SK-N-SH (cell line): ENCODE data around the gene TKT. TPM values are rescaled to one million over a fixed set of nuclear protein-coding genes. Genes with fewer than 3 reads are reported as not detected.

Experiments
- CTCF ChIA-PET: fragments of 300-600, 350-600 bp; formaldehyde crosslinking; extraction: SDS; loops from one replicate; lab custom pipeline; 2021; lab: Yijun Ruan, JAX
- POLR2A ChIA-PET: fragments of 350-600 bp; sonication (Branson Sonifier 250); formaldehyde crosslinking; extraction: SDS; loops from one replicate; lab custom pipeline; 2020; ENCODE audit warnings: antibody characterized with exemption, inconsistent platforms; lab: Yijun Ruan, JAX
- DNase-seq: peaks from one replicate; pipeline ENCODE4 v3.0.0; 2012
- H2AFZ ChIP-seq: fragments of 200-600 bp; sonication (generic); 2 replicates; pipeline ENCODE4 v1.8.1; 2016; ENCODE audit warnings: antibody characterized with exemption, mild to moderate bottlenecking, low read depth
- H3F3A ChIP-seq: fragments of 200-600 bp; sonication (generic); replicated peaks from 2 replicates; pipeline ENCODE3; 2016; ENCODE audit warnings: antibody characterized with exemption, mild to moderate bottlenecking; ENCODE audit not compliant: insufficient read depth
- H3K27ac ChIP-seq, 2 experiments: fragments of 200-500 bp in 1 of 2; fragments of 200-600 bp in 1 of 2; sonication (Bioruptor generic) in 1 of 2; sonication (generic), shearing (Covaris generic) in 1 of 2; 2 replicates each; pipeline versions ENCODE4 v1.5.1 to v1.6.1; 2014 to 2016; ENCODE audit warnings: low read depth in 2 of 2, inconsistent platforms in 1 of 2, low read length in 1 of 2, mild to moderate bottlenecking in 1 of 2, mixed read lengths in 1 of 2
- H3K27me3 ChIP-seq: fragments of 200-600 bp; sonication (generic), shearing (Covaris generic); 2 replicates; pipeline ENCODE4 v1.6.1; 2016; ENCODE audit warnings: mixed run types; ENCODE audit not compliant: insufficient read depth
- H3K36me3 ChIP-seq, 2 experiments: fragments of 200-500 bp in 1 of 2; fragments of 200-600 bp in 1 of 2; sonication (Bioruptor generic) in 1 of 2; sonication (generic) in 1 of 2; replicated peaks in 1 of 2; 2 replicates each; pipeline versions ENCODE3 to v1.5.1; 2014 to 2016; ENCODE audit warnings: low read length in 1 of 2, mild to moderate bottlenecking in 1 of 2; ENCODE audit not compliant: insufficient read depth in 2 of 2, control insufficient read depth in 1 of 2
- H3K4me1 ChIP-seq, 2 experiments: fragments of 200-500 bp in 1 of 2; fragments of 200-600 bp in 1 of 2; sonication (Bioruptor generic) in 1 of 2; sonication (generic), shearing (Covaris generic) in 1 of 2; 2 replicates each; pipeline versions ENCODE4 v1.5.1 to v1.6.1; 2014 to 2016; ENCODE audit warnings: low read depth in 1 of 2, low read length in 1 of 2, mixed run types in 1 of 2; ENCODE audit not compliant: insufficient read depth in 2 of 2, control insufficient read depth in 1 of 2
- H3K4me2 ChIP-seq: fragments of 200-600 bp; sonication (generic), shearing (Covaris generic); 2 replicates; pipeline ENCODE4 v1.6.1; 2017; ENCODE audit warnings: mixed run types
- H3K4me3 ChIP-seq, 2 experiments: fragments of 200-500 bp in 1 of 2; fragments of 200-600 bp in 1 of 2; sonication (Bioruptor generic) in 1 of 2; sonication (generic), shearing (Covaris generic) in 1 of 2; 2 replicates each; pipeline versions ENCODE4 v1.5.1 to v1.8.1; 2014 to 2016; ENCODE audit warnings: low read depth in 2 of 2, inconsistent platforms in 1 of 2, low read length in 1 of 2, mild to moderate bottlenecking in 1 of 2, mixed read lengths in 1 of 2, moderate library complexity in 1 of 2
- H3K79me2 ChIP-seq: fragments of 200-600 bp; sonication (generic); 2 replicates; pipeline ENCODE4 v1.8.1; 2017; ENCODE audit warnings: mild to moderate bottlenecking; ENCODE audit not compliant: insufficient read depth
- H3K9ac ChIP-seq: fragments of 200-600 bp; sonication (generic); 2 replicates; pipeline ENCODE4 v1.6.1; 2017; ENCODE audit warnings: mixed run types
- H3K9me2 ChIP-seq: fragments of 200-600 bp; sonication (generic); 2 replicates; pipeline ENCODE4 v1.6.1; 2017; ENCODE audit warnings: mixed run types
- H3K9me3 ChIP-seq: fragments of 200-600 bp; sonication (generic); 2 replicates; pipeline ENCODE4 v1.6.1; 2017; ENCODE audit warnings: mixed run types, mild to moderate bottlenecking, moderate library complexity
- H4K20me1 ChIP-seq: fragments of 200-600 bp; sonication (generic); 2 replicates; pipeline ENCODE4 v1.6.1; 2017; ENCODE audit warnings: mild to moderate bottlenecking, mixed run types; ENCODE audit not compliant: insufficient read depth
- ELF1 ChIP-seq: IDR thresholded peaks from 2 replicates; pipeline ENCODE4 v1.4.0; 2012
- EZH2phosphoT487 ChIP-seq: fragments of 200-600 bp; sonication (generic); IDR thresholded peaks from 2 replicates; pipeline ENCODE4 v1.6.1; 2017; ENCODE audit warnings: low read depth, mixed run types, mild to moderate bottlenecking, antibody characterized with exemption, moderate library complexity, borderline replicate concordance
- FOSL2 ChIP-seq: IDR thresholded peaks from 2 replicates; pipeline ENCODE4 v1.4.0; 2012; ENCODE audit warnings: low read depth, mild to moderate bottlenecking, moderate library complexity, borderline replicate concordance
- GABPA ChIP-seq: IDR thresholded peaks from 2 replicates; pipeline ENCODE4 v1.4.0; 2012; ENCODE audit warnings: low read depth, mild to moderate bottlenecking
- GATA2 ChIP-seq: sonication (generic); formaldehyde crosslinking; IDR thresholded peaks from 2 replicates; pipeline ENCODE4 v1.5.0; 2020; ENCODE audit warnings: mild to moderate bottlenecking, missing genetic modification reagents
- MEF2A ChIP-seq: IDR thresholded peaks from 2 replicates; pipeline ENCODE4 v1.4.0; 2012; ENCODE audit warnings: low read depth, borderline replicate concordance
- MXI1 ChIP-seq: IDR thresholded peaks from 2 replicates; pipeline ENCODE4 v1.6.1; 2012; ENCODE audit warnings: mild to moderate bottlenecking, low read depth, low read length, improper control_type of control experiment
- NRF1 ChIP-seq: IDR thresholded peaks from 2 replicates; pipeline ENCODE4 v1.6.1; 2012; ENCODE audit warnings: low read depth, mild to moderate bottlenecking, low read length
- RAD21 ChIP-seq: IDR thresholded peaks from 2 replicates; pipeline ENCODE4 v1.6.1; 2012; ENCODE audit warnings: mild to moderate bottlenecking, low read length
- RCOR1 ChIP-seq: fragments of 150-350 bp; IDR thresholded peaks from 2 replicates; pipeline ENCODE4 v1.6.1; 2017; ENCODE audit warnings: antibody characterized with exemption, low read length
- SIN3A ChIP-seq: IDR thresholded peaks from 2 replicates; pipeline ENCODE4 v1.6.1; 2012; ENCODE audit warnings: low read depth, mild to moderate bottlenecking, low read length, moderate library complexity, borderline replicate concordance
- SMC3 ChIP-seq: IDR thresholded peaks from 2 replicates; pipeline ENCODE4 v1.6.1; 2012; ENCODE audit warnings: low read depth, low read length, improper control_type of control experiment
- WGBS: methylation state at CpG from one replicate; pipeline ENCODE4 v1.1.6; 2017; ENCODE audit warnings: low lambda C conversion rate; 5-methylcytosine and 5-hydroxymethylcytosine counted together
- polyA plus RNA-seq, 3 experiments: library from polyadenylated mRNA; depleted of rRNA; stranded (reverse); fragments of >200 nt; gene quantifications; 2 replicates each; pipeline ENCODE4 v1.2.3, GENCODE V29; 2012
- TF ChIP-seq, protein P1 (sequence below): fragments of 150-350 bp; IDR thresholded peaks from 2 replicates; pipeline ENCODE4 v1.6.1; 2017; ENCODE audit warnings: antibody characterized with exemption, low read length, low read depth, borderline replicate concordance
- TF ChIP-seq, protein P2 (sequence below): IDR thresholded peaks from 2 replicates; pipeline ENCODE4 v1.6.1; 2012; ENCODE audit warnings: mild to moderate bottlenecking, low read depth, low read length, moderate library complexity
- TF ChIP-seq, protein P3 (sequence below): IDR thresholded peaks from 2 replicates; pipeline ENCODE4 v1.4.0; 2012; ENCODE audit warnings: low read depth, borderline replicate concordance
- TF ChIP-seq, protein P4 (sequence below): IDR thresholded peaks from 2 replicates; pipeline ENCODE4; 2012

TKT gene
- polyA plus RNA-seq, 1 of the 3 experiments (the other 2 are of a cell fraction): 144 TPM

DNA sequence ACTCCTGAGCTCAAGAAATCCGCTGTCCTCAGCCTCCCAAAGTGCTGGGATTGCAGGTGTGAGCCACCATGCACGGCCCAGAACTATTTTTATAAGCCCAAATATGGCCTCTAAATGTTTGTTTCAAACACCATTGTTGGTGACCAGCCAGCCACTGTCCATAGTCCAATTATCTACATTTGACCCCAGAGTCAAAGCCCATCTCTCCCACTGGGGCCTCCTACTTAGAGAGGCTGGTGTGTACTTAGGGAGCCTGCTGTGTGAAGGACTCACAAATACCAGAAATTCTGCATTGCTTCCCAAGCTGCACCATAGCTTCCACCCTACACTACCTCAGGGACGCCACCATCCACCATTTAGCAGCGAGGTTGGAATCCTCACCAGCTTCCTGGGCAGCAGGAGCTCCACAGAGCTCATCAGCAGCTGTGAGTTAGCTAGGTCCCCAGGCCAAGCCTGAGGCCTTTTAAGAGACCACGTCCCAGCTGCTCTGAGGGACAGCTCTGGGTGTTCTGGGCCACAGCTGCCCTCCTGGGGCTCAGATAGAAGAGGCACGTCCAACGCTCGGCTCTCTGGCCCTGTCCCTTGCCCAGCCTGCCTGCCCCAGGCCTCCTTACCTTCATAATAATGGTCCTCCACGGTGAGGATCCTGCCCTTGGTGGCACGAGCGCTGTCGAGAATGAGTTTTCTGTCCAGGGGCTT lies 29.5 kb downstream of the TKT start (continued):
- no peak for TF ChIP-seq EZH2phosphoT487

DNA sequence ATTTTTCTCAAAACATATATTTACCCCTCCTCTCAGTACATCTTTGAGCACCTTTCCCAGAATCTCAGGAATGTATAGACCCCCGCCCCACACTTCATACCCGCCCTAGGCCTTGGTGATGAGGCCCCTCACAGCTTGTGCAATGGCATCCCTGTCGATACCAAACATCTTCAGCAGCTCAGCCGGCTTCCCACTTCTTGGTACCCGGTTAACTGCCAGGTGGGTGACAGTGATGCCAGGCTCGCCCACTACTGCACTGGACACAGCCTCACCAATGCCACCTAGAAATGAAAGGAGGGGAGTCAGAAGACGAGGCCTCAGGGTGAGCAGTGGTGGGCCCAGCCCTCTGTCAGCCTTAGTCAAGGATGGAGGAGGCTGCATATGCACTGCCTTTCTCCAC lies 30.2 kb downstream of the TKT start:
- Histone ChIP-seq H3F3A (peaks cover 9% of the 10 kb centered on the region), H3K4me1 (no peaks in the 10 kb centered on the region), H3K4me3 (no peak overlapping the region), H4K20me1 (no peaks in the 10 kb centered on the region), H3K9me3 (no peaks in the 10 kb centered on the region), H3K27me3 (no peaks in the 10 kb centered on the region), H3K27ac (no peak overlapping the region), H3K9me2 (no peaks in the 10 kb centered on the region), H3K79me2 (no peaks in the 10 kb centered on the region), H3K36me3 (peaks cover 39 to 80% of the 10 kb centered on the region in 2 experiments), H3K4me2 (no peak overlapping the region), H3K9ac (no peak overlapping the region), H2AFZ (no peak overlapping the region)
- DNase-seq: no peak
- TF ChIP-seq, protein P1, sequence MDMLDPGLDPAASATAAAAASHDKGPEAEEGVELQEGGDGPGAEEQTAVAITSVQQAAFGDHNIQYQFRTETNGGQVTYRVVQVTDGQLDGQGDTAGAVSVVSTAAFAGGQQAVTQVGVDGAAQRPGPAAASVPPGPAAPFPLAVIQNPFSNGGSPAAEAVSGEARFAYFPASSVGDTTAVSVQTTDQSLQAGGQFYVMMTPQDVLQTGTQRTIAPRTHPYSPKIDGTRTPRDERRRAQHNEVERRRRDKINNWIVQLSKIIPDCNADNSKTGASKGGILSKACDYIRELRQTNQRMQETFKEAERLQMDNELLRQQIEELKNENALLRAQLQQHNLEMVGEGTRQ: no peak
- TF ChIP-seq NRF1 (no peak), ELF1 (no peak)
- ChIA-PET POLR2A (no interaction called here), CTCF (interaction anchor here (1.0 to 2.0 kb wide), 3 partner anchors 11 to 373 kb away, joined by 3 to 5 read pairs (median 3); no protein-coding TSS in a partner anchor)
- whole genome bisulfite sequencing: 92% methylated on average over 7 of the region's 7 CpGs

DNA sequence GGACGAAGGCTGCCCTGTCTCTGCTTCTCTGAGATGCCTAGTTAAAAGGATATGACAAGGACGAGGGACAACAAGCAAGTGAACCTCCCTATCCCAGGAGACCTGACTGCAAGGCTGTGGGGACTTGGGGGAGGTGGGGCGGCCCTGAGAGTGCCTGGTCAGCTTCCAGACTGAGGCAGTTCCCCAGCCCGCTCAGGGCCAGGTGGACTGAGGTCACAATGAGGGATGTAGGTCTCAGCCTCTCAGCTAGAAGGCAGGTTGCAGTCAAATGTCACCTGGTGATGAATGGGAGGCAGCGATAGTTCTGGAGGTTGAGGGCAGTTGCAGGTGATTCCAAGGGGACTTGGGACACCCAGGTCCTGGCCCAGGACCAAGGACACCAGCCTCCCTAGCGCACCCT lies 30.6 kb downstream of the TKT start:
- Histone ChIP-seq H3K4me1 (no peaks in the 10 kb centered on the region), H3K27ac (no peak overlapping the region), H3K79me2 (no peaks in the 10 kb centered on the region), H3K4me2 (no peak overlapping the region), H3K9me2 (no peaks in the 10 kb centered on the region), H3K9ac (no peak overlapping the region), H3K9me3 (no peaks in the 10 kb centered on the region), H3K4me3 (no peak overlapping the region), H2AFZ (no peak overlapping the region), H3K36me3 (peaks cover 39 to 75% of the 10 kb centered on the region in 2 experiments), H3F3A (peaks cover 14% of the 10 kb centered on the region), H4K20me1 (no peaks in the 10 kb centered on the region), H3K27me3 (no peaks in the 10 kb centered on the region)
- WGBS: 92% methylated on average over 4 of the region's 6 CpGs
- CTCF ChIA-PET: interaction anchor here (1.0 to 2.0 kb wide), 2 partner anchors 10 to 29 kb away, joined by 3 to 5 read pairs; no protein-coding TSS in a partner anchor
- DNase-seq: no peak
- POLR2A ChIA-PET: no interaction called here
- no peak for TF ChIP-seq SIN3A
- no peak for TF ChIP-seq SMC3
- TF ChIP-seq, protein P1: no peak
- TF ChIP-seq GATA2 (CRISPR knock-in tag): no peak
- TF ChIP-seq, protein P2, sequence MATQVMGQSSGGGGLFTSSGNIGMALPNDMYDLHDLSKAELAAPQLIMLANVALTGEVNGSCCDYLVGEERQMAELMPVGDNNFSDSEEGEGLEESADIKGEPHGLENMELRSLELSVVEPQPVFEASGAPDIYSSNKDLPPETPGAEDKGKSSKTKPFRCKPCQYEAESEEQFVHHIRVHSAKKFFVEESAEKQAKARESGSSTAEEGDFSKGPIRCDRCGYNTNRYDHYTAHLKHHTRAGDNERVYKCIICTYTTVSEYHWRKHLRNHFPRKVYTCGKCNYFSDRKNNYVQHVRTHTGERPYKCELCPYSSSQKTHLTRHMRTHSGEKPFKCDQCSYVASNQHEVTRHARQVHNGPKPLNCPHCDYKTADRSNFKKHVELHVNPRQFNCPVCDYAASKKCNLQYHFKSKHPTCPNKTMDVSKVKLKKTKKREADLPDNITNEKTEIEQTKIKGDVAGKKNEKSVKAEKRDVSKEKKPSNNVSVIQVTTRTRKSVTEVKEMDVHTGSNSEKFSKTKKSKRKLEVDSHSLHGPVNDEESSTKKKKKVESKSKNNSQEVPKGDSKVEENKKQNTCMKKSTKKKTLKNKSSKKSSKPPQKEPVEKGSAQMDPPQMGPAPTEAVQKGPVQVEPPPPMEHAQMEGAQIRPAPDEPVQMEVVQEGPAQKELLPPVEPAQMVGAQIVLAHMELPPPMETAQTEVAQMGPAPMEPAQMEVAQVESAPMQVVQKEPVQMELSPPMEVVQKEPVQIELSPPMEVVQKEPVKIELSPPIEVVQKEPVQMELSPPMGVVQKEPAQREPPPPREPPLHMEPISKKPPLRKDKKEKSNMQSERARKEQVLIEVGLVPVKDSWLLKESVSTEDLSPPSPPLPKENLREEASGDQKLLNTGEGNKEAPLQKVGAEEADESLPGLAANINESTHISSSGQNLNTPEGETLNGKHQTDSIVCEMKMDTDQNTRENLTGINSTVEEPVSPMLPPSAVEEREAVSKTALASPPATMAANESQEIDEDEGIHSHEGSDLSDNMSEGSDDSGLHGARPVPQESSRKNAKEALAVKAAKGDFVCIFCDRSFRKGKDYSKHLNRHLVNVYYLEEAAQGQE: no peak
- TF ChIP-seq, protein P3, sequence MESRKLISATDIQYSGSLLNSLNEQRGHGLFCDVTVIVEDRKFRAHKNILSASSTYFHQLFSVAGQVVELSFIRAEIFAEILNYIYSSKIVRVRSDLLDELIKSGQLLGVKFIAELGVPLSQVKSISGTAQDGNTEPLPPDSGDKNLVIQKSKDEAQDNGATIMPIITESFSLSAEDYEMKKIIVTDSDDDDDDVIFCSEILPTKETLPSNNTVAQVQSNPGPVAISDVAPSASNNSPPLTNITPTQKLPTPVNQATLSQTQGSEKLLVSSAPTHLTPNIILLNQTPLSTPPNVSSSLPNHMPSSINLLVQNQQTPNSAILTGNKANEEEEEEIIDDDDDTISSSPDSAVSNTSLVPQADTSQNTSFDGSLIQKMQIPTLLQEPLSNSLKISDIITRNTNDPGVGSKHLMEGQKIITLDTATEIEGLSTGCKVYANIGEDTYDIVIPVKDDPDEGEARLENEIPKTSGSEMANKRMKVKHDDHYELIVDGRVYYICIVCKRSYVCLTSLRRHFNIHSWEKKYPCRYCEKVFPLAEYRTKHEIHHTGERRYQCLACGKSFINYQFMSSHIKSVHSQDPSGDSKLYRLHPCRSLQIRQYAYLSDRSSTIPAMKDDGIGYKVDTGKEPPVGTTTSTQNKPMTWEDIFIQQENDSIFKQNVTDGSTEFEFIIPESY: no peak
- TF ChIP-seq RAD21: no peak
- no peak for TF ChIP-seq MEF2A
- TF ChIP-seq, protein P4, sequence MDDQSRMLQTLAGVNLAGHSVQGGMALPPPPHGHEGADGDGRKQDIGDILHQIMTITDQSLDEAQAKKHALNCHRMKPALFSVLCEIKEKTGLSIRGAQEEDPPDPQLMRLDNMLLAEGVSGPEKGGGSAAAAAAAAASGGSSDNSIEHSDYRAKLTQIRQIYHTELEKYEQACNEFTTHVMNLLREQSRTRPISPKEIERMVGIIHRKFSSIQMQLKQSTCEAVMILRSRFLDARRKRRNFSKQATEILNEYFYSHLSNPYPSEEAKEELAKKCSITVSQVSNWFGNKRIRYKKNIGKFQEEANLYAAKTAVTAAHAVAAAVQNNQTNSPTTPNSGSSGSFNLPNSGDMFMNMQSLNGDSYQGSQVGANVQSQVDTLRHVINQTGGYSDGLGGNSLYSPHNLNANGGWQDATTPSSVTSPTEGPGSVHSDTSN: no peak
- no peak for TF ChIP-seq GABPA
- no peak for TF ChIP-seq MXI1
- no peak for TF ChIP-seq RCOR1
- no peak for TF ChIP-seq NRF1
- TF ChIP-seq FOSL2: no peak
